GM15510 (cell line): ENCODE data around the gene ARHGEF33.

Experiments used
- POLR2A ChIP-seq: IDR thresholded peaks from 3 replicates; pipeline ENCODE4 v1.6.1; 2011; ENCODE audit warnings: borderline replicate concordance; ENCODE audit not compliant: insufficient read length; ENCODE audit errors: extremely low read depth

ARHGEF33 gene

DNA sequence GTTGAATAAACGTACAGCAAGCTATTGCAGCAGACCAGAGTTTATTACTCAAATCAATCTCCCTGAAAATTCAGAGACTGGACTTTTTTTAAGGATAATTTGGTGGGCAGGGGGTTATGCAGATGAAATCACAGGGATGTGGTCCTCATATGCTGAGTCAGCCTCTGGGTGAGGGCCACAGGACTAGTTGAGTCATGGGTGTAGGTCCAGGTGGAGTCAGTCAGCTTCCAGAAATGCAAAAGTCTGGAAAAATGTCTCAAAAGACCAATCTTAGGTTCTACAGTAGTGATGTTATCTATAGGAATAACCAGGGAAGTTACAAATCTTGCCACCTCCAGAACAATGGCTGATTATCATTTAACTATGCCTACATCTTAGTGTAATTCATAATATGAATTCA, 51.1 kb downstream of the ARHGEF33 start:
- TF ChIP-seq POLR2A = no peak

DNA sequence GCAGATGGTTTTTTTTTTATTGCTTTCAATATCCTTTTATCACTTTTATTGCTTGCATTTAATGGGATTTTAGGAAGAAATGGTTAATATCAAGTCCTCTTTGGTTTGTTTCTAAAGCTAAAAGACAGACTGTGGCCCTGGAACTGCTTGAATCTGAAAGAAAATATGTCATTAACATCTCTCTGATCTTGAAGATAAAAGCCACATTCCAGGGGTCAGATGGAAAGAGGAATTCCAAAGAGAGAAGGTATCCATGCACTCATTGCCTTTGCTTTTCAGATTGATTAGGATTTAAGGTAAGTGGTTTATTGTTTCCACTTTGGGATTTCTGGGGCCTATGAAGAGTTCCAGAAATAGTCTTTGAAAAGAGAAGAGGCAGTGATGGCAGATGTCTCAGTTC, 54.1 kb downstream of the ARHGEF33 start:
- TF ChIP-seq POLR2A = no peak

DNA sequence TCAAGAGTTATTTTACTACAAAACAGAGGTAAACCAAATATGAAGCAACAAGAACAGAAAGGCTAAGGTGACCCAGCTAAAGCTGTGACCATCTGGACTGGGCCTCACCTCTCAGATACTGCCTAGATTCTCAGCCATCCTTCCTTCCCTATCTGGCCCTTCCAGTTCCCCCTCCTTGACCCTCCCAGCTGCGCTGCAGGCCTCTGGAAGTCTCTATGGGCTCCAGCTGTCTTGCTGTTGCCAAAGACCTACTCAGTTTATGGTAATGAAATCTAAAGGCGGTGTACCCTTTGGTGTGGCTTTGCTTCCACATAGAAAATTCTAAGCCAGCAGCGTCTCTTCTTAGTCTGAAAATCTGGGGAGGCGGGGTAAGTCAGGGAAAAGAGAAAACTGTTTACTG, 55.7 kb downstream of the ARHGEF33 start:
- TF ChIP-seq POLR2A = no peak

DNA sequence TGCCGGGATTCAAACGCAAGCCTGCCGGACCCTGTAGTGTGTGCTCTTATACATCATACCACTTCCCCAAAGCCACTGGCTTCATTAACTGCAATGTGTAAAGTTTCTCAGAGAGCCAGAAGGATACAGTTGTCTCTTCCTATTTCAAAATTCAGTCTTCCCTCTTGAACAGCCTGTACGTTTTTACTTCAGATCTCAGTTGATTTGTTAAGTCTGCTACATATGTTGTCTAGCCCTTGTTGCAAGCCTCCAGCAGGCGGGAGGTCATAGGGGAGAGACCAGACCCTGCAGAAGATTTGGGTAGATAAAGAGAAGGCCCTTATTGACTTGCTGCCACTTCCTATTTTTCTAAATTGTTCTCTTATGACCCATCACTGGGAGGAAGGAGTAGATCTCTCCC, 56.2 kb downstream of the ARHGEF33 start:
- no peak for TF ChIP-seq POLR2A

DNA sequence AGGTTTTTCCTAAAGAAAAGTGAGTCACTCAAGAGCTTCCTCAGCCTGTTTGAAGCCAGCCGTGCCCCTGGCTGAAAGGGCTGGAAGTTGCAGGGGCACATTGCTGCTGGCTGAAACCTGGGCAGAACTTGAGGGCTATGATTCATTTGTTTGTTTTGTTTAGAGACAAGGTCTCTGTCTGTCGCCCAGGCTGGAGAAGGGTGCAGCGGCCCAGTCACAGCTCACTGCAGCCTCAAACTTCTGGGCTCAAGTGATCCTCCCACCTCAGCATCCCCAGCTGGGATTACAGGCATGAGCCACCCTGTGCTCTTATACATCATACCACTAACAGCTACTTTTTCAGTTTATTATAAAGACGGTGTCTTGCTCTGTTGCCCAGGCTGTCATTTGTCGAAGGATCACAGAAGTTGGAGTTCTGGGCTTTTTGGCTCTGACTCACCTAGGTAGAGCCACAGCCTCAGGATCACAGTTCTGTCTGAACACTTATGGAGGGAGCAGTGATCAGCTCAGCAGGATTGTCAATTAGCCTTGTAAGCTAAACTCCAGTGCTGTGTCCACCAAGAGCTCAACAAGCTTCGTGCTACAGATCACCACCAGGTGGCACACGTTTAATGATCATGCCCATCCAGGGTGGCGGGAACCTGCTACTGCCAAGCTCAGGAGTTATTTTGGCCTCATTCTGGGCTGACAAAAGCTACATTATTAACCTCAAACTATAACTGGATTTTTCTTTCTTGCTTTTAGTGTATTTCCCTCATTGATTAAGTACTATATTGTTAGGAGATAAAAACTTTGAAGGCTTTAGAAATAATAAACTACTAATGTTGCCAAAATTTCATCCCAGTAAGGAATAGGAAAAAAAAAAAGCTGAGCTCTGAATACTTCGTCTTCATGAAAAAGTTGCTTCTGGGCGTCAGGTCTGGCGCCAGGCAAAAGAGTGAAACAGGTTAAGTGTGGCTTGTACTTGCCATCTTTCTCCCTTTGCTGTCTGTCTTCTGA, 57.9 kb downstream of the ARHGEF33 start:
- no peak for TF ChIP-seq POLR2A

DNA sequence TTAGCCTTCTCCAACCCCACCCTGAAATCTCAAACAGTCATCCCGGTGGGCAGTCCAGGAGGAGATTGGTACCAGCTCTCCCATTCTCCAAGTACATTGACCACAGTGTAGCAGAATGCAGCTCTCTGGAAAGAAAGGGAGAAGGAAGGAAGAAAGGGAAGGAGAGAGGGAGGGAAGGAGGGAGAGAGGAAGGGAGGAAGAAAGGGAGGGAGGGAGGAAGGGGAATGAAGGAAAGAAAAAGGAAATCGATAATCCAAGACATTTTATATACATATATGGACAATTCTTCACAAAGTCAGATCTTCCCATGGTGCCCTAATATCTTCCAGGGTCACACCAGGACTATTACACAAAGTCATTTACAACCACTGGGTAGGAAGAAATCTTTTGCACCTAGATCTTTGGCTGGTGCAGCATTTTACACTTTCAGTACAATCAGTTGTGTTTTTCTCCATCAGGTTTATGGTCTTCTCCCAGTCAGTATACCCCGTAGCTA, 58.8 kb downstream of the ARHGEF33 start:
- no peak for TF ChIP-seq POLR2A

DNA sequence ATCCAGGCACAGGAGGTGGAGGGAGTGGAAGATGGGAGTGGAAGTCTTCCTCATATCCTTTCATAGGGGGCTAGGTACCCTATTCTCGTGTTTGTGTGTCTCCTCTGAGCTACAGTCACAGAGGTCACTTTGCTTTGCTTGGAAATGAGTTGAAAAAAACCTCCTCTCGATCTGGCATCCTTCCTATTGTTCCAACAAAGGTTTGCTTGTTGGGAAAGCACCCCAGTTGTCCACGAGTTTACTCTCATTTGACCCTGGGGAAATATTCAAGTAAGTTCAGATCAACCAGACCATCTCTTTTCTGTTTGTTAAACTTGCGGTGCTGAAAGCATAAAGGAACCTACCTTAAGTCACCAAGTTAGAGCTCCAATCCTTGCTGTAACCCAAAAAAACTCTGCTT, 59.3 kb downstream of the ARHGEF33 start:
- TF ChIP-seq POLR2A = no peak

DNA sequence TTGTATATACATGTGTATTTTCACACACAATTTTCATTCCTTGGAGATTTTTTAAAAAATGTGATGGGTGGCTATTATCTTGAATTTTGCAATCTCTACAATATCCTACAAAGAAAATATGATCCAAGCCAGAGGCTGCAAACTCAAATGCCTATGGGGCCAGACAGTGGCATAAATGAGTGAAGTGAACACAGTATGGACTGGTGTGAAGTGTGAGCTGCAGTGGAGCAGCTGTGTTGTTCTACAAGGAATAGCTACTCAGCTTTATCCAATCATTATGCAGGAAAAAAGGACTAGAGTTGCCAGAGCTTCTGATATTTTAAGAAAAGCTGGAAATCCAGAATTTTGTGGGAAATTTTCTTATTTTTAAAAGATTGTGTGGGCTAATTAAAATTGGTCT, 62.1 kb downstream of the ARHGEF33 start:
- no peak for TF ChIP-seq POLR2A

DNA sequence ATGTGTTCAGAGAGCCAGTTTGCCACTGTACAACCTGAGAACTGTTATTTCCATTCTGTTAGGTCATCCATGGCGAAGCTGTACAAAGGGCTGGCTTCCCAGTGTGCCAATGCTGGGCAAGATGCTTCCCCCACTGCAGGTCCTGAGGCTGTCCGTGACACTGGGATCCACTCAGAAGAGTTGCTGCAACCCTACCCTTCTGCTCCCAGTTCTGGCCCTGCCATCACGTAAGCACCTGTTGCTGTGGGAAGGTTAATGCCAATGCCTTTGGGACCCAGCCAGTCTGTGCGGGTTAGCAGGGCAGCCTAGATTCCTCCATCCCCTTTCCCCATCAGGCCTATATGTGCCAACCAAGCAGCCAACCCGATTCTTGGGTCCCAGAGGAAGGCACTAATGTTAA, 68.3 kb downstream of the ARHGEF33 start:
- TF ChIP-seq POLR2A = no peak

DNA sequence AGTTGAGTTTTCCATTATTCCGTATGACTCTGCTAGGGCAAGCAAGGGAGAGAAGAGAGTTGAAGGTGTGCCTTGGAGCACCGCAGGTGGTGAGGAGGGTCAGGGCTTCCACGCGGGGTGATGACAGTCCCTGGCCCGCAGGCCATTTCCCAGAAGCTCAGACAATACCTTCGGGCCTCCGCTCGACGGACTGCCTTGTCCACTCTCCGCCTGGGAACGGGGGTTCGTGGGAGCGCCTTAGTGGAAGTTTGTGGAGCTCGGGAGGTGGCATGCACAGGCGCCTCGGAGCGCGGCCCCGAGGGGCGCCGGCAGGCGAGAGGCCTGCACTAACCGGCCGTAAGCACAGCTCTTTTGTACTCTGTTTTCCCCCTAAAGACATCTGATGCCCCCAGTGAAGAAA, 69.8 kb downstream of the ARHGEF33 start:
- TF ChIP-seq POLR2A = no peak

DNA sequence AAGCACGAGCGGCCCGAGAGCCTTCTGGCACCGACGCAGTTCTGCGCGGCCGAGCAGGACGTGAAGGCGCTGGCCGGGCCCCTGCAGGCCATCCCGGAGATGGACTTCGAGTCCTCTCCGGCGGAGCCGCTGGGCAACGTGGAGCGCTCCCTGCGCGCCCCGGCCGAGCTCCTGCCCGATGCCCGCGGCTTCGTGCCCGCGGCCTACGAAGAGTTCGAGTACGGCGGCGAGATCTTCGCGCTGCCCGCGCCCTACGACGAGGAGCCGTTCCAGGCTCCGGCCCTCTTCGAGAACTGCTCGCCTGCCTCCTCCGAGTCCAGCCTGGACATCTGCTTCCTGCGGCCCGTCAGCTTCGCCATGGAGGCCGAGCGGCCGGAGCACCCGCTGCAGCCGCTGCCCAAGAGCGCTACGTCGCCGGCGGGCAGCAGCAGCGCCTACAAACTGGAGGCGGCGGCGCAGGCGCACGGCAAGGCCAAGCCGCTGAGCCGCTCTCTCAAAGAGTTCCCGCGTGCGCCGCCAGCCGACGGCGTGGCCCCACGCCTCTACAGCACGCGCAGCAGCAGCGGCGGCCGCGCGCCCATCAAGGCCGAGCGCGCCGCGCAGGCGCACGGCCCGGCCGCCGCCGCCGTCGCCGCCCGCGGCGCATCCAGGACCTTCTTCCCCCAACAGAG, 70.4 kb downstream of the ARHGEF33 start:
- TF ChIP-seq POLR2A = no peak

DNA sequence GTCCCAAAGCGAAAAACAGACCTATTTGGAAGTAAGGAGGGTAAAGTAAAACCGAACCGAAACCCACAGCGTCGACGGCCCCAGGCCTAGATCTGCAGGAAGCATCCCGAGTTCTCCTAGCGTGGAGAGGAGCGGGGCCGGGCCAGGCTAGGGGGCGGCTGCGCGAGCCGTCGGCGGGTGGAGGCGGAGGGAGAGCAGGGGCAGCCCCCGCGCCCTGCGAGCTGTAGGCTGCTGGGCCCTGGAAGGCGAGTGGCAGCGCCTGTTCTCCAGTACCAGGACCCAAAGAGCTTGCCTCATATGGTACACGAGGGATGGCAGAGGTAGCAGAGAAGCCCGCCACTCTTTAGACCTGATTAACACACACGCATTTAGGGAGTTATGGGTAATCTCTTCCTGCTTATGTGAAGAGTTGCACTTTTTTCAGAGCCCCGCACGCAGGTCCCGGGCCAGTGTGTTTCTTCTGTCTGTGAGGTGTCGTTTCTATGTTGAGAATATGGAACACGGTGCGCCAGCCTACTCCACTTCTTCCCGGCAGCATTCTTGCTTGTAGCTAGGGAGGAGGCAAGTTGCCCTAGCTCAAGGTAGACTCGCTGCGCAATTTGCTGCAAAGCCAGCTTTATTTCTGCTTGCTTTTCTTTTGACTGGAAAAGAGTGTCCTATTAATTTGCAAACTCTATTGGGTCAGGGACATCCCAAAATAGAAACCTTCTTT, 71.1 kb downstream of the ARHGEF33 start:
- TF ChIP-seq POLR2A = no peak

DNA sequence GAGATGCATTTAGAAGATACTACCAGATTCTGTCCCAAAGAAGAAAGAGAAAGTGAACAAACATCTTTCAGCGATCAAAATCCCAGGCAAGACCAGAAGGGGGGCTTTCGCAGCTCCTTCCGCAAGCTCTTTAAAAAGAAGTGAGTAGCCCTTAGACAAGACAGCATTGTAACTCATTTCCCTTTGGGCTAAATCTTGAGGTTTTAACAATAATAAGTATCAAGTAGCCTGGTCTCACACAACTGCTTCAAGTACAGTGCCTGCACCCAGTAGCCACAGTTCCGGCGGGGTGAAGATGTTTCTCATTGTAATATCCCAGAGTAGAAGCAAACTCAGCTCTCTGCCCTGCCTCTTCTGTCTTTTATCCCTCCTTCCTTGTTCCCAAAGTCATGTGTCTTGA, 76.3 kb downstream of the ARHGEF33 start:
- no peak for TF ChIP-seq POLR2A

DNA sequence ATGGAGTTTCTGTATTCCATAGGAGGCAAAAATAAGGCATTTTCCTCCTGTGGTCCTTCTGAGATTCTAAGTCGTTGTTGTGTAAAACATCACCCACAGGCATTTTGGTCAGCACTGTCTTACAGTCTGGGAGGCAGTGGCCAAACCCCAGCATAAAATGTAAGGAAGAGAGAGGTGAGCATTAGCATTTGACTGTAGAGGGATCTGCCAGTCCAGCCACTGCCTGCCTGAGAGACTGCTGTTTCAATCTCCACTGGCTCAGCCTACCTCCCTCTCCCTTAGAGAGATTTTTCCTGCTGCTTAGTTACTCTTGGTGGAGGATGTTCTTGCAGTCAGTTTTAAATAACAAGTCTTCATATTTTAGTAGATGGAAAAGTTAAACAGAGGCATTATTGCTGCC, 77.0 kb downstream of the ARHGEF33 start:
- TF ChIP-seq POLR2A = no peak

DNA sequence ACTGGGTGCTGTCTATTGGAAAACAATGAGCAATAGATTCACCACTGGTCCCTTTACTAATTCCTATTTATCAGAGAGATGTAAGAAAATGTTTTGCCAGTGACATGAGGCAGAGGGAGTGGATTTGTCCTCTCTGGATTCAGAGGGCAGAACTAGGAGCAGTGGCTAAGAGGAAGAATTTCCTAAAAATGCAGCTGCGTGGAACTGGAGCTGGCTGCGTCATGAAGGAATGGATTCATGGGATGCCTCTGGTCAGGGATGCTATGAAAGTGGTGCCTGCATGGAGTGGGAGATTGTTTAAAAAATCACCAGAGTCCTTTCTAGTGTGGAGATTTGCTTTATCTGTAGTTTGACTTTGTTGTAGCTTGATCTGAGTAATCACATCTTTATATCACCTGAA, 78.3 kb downstream of the ARHGEF33 start:
- TF ChIP-seq POLR2A = no peak

DNA sequence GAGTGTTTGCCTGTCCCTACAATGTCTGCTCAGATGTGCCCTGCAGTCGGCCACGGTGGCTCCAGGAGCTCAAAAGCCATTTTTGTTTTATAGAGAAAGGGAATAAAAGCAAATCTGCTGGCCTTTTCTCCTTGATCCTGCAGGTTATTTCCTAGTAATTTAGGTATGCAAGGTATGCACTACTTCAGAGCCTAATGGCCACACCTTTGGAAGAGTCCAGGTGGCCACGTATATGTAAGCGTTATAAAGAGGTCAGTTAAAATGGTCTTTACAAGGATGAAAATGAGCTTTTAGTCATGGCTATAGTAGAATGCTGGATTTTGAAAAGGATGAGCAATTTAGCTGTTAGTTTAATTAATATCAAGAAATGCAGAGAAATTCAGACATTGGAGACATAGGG, 81.7 kb downstream of the ARHGEF33 start:
- TF ChIP-seq POLR2A = no peak

DNA sequence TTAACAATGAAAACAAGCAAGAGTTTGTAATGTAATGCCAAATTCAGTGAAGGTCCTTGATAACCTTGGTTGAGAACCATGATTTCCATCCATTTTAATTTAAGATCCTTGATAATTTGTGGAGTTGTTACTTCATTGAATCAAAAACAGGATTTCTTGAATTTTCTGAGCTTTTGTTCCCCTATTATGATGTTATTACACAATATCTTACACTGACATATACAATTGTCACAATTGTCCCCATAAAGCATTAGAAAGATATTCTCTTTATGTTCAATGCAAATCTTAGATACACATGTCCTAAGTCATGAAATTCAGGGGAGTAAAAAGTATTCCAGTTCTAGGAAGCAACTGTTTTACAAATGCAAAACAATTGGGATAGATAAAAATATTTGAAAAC, 83.6 kb downstream of the ARHGEF33 start:
- no peak for TF ChIP-seq POLR2A
